Lower leg skin (tissue), 4 donors: ENCODE measurements around the gene OGFR. TPM values are rescaled to one million over a fixed set of nuclear protein-coding genes. Genes with fewer than 3 reads are reported as not detected.

Source experiments
- DNase-seq, 2 donors: peaks; one replicate each; pipeline ENCODE4 v3.0.0-alpha.2; 2019; ENCODE audit warnings: low spot score in 2 of 2
- H3K4me3 ChIP-seq: fragments of 200-600 bp; sonication (generic); 2 replicates; pipeline ENCODE4 v1.5.1; 2017; ENCODE audit warnings: mild to moderate bottlenecking, low read depth; ENCODE audit not compliant: poor library complexity, severe bottlenecking
- CTCF ChIP-seq, 3 donors: fragments of 450-650 bp; IDR thresholded peaks; one replicate each; pipeline ENCODE4 v1.5.1; 2016; ENCODE audit warnings: antibody characterized with exemption in 3 of 3, mild to moderate bottlenecking in 3 of 3, moderate library complexity in 2 of 3
- POLR2A ChIP-seq, 2 donors: fragments of 450-650 bp; IDR thresholded peaks; one replicate each; pipeline ENCODE4 v1.6.1; 2016 to 2017; ENCODE audit warnings: antibody characterized with exemption in 2 of 2, mild to moderate bottlenecking in 1 of 2, moderate library complexity in 1 of 2
- WGBS, 2 donors: methylation state at CpG; one replicate each; pipeline ENCODE4 v1.1.5; 2018; 5-methylcytosine and 5-hydroxymethylcytosine counted together
- intact Hi-C: fragments of 100-400 bp; cut with DNase I; formaldehyde crosslinking; loops from one replicate; pipeline ENCODE4 v1.15.0; 2023; ENCODE audit warnings: low total_unique reads
- total RNA-seq, 4 donors: library from RNA; depleted of rRNA; stranded (reverse); fragments of >200 nt; gene quantifications; one replicate each; pipeline ENCODE4 v1.1.0, GENCODE V29; 2016

The OGFR gene
- total RNA-seq, 4 donors from 2014 or later, result 50.3 to 76.9 (median 58.5) TPM

- no peak for TF ChIP-seq POLR2A (IDR thresholded peaks at IDR 0.05)
- TF ChIP-seq CTCF (IDR thresholded peaks at IDR 0.05), result no peak
- WGBS, 2 donors, result 75 to 83% methylated on average over 14 to 19 of the region's 19 CpGs
- no peak for DNase-seq
- no peak overlapping the region for H3K4me3 ChIP-seq
- intact Hi-C loops, result no loop called here
Measured at GRCh38 chr20:62836967-62837490, 32.4 kb downstream of the OGFR start.

GRCh38 chr20:62837790-62838127 is 33.1 kb downstream of the OGFR start:
- DNase-seq, result no peak
- intact Hi-C loops, result no loop called here
- 65% methylated on average over 8 of the region's 8 CpGs for WGBS, 2 donors

GRCh38 chr20:62838128-62838891 is 33.7 kb downstream of the OGFR start:
- 60 to 61% methylated on average over 27 of the region's 27 CpGs for WGBS, 2 donors
- peak; percentile 68 to 93 for DNase-seq
- H3K4me3 ChIP-seq, result no peak overlapping the region
- intact Hi-C loops, result no loop called here
- no peak for TF ChIP-seq CTCF (IDR thresholded peaks at IDR 0.05)
- no peak for TF ChIP-seq POLR2A (IDR thresholded peaks at IDR 0.05)

More at GRCh38 chr20:62837790-62838127, 33.1 kb downstream of the OGFR start:
- no peak overlapping the region for H3K4me3 ChIP-seq
- TF ChIP-seq CTCF (IDR thresholded peaks at IDR 0.05) (no peak), POLR2A (IDR thresholded peaks at IDR 0.05) (no peak)

- DNase-seq, result no peak
- no peak overlapping the region for H3K4me3 ChIP-seq
- WGBS, 2 donors, result 86 to 93% methylated on average over 8 of the region's 8 CpGs
- intact Hi-C loops, result no loop called here
- no peak for TF ChIP-seq POLR2A (IDR thresholded peaks at IDR 0.05)
- no peak for TF ChIP-seq CTCF (IDR thresholded peaks at IDR 0.05)
Measured at GRCh38 chr20:62839261-62839660, 34.6 kb downstream of the OGFR start.

GRCh38 chr20:62839816-62840215 is 35.2 kb downstream of the OGFR start:
- no peak for TF ChIP-seq POLR2A (IDR thresholded peaks at IDR 0.05)
- no peak for TF ChIP-seq CTCF (IDR thresholded peaks at IDR 0.05)
- no peak for DNase-seq
- intact Hi-C loops, result no loop called here
- no peak overlapping the region for H3K4me3 ChIP-seq
- WGBS, 2 donors, result 90 to 94% methylated on average over 11 of the region's 11 CpGs
